Measurements from ENCODE around the gene ERCC6.

Gene ERCC6

GRCh38 chr10:49543604-49544003, 4.7 kb upstream of the ERCC6 start:
- TF ChIP-seq CTCF (IDR thresholded peaks at IDR 0.05): no peak

- no peak for TF ChIP-seq CTCF (IDR thresholded peaks at IDR 0.05)
Observed at GRCh38 chr10:49542353-49542752, 3.4 kb upstream of the ERCC6 start.

GRCh38 chr10:49541762-49542161, 2.8 kb upstream of the ERCC6 start:
- no peak for TF ChIP-seq CTCF (IDR thresholded peaks at IDR 0.05)

- no peak for TF ChIP-seq CTCF (IDR thresholded peaks at IDR 0.05)
Observed at GRCh38 chr10:49540056-49540797, 1.3 kb upstream of the ERCC6 start.

- TF ChIP-seq CTCF (IDR thresholded peaks at IDR 0.05): no peak
Observed at GRCh38 chr10:49539320-49539885, 482 bp upstream of the ERCC6 start.

GRCh38 chr10:49534670-49535381, 4.1 kb downstream of the ERCC6 start:
- TF ChIP-seq CTCF (IDR thresholded peaks at IDR 0.05): no peak

GRCh38 chr10:49532461-49532860, 6.5 kb downstream of the ERCC6 start:
- no peak for TF ChIP-seq CTCF (IDR thresholded peaks at IDR 0.05)

All from LNCAP (cell line).